ENCODE data around the gene IQSEC3. TPM values are rescaled to one million over a fixed set of nuclear protein-coding genes. Genes with fewer than 3 reads are reported as not detected.

Gene IQSEC3
- total and polyA plus RNA-seq, 10 of the 15 experiments (the other 5 are each of a cell fraction or from before 2014, with no cell fraction given), result not detected

DNA sequence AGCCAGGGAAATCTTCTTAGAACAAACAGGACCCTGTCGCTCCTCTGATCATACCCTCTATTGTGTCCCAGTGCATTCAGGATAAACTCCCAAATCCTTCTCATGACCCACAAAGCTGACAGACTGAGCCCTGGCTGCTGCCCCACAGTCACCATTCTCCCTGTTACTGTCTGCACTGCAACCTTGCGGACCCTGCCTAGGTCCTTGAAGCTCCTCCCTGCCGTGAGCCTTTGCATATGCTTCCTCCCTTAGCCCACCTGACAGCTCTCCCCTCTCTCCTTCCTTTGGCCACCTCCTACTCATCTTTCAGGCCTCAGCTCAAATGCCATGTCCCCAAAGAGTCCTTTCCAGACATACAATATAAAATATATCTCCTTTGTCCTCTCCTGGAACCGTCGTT lies 85.0 kb downstream of the IQSEC3 start:
- peaks cover 0 to 2% of the 10 kb centered on the region in 2 experiments; a peak in 3 of 4 replicates for H3K27me3 ChIP-seq (replicated peaks in 1 of 2; ENCODE audit: control insufficient read depth in 2 of 2, insufficient read depth in 2 of 2, low read length in 1 of 2)
- in situ Hi-C loops (cut with MboI) (no loop called here), intact Hi-C loops (cut with micrococcal nuclease; ENCODE audit: unreplicated experiment) (no loop called here)
- SMC1A ChIA-PET (ENCODE audit: uncharacterized antibody, unreplicated experiment), result no interaction called here
- H3K9ac ChIP-seq (ENCODE audit: control insufficient read depth, insufficient read depth, low read length), result no peak overlapping the region
- H3K4me1 ChIP-seq (ENCODE audit: control insufficient read depth, insufficient read depth, low read length), result no peaks in the 10 kb centered on the region
- H3K27ac ChIP-seq (ENCODE audit: control insufficient read depth, insufficient read depth), result no peak overlapping the region
- TF ChIP-seq NBN (IDR thresholded peaks at IDR 0.05) (no peak), PAX5 (IDR thresholded peaks at IDR 0.05; ENCODE audit: borderline replicate concordance, low read depth, low read length) (no peak), HDAC6 (IDR thresholded peaks at IDR 0.05; ENCODE audit: unreplicated experiment) (no peak), BMI1 (IDR thresholded peaks at IDR 0.05; ENCODE audit: borderline replicate concordance) (no peak), FOXK2 (IDR thresholded peaks at IDR 0.05) (no peak), SMAD1 (IDR thresholded peaks at IDR 0.05; ENCODE audit: low read depth, partially characterized antibody) (no peak), NR2F1 (conservative IDR thresholded peaks at IDR 0.05) (no peak), BACH1 (IDR thresholded peaks at IDR 0.05; ENCODE audit: borderline replicate concordance) (no peak), GABPA (IDR thresholded peaks at IDR 0.05; ENCODE audit: low read depth) (no peak)
- TF ChIP-seq, protein P1, sequence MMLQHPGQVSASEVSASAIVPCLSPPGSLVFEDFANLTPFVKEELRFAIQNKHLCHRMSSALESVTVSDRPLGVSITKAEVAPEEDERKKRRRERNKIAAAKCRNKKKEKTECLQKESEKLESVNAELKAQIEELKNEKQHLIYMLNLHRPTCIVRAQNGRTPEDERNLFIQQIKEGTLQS (IDR thresholded peaks at IDR 0.05; ENCODE audit: borderline replicate concordance, extremely low read depth, low read depth, low read length), result no peak
- TF ChIP-seq, protein P2, sequence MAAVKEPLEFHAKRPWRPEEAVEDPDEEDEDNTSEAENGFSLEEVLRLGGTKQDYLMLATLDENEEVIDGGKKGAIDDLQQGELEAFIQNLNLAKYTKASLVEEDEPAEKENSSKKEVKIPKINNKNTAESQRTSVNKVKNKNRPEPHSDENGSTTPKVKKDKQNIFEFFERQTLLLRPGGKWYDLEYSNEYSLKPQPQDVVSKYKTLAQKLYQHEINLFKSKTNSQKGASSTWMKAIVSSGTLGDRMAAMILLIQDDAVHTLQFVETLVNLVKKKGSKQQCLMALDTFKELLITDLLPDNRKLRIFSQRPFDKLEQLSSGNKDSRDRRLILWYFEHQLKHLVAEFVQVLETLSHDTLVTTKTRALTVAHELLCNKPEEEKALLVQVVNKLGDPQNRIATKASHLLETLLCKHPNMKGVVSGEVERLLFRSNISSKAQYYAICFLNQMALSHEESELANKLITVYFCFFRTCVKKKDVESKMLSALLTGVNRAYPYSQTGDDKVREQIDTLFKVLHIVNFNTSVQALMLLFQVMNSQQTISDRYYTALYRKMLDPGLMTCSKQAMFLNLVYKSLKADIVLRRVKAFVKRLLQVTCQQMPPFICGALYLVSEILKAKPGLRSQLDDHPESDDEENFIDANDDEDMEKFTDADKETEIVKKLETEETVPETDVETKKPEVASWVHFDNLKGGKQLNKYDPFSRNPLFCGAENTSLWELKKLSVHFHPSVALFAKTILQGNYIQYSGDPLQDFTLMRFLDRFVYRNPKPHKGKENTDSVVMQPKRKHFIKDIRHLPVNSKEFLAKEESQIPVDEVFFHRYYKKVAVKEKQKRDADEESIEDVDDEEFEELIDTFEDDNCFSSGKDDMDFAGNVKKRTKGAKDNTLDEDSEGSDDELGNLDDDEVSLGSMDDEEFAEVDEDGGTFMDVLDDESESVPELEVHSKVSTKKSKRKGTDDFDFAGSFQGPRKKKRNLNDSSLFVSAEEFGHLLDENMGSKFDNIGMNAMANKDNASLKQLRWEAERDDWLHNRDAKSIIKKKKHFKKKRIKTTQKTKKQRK (IDR thresholded peaks at IDR 0.05; ENCODE audit: low read depth, low read length), result no peak
- TF ChIP-seq, protein P3, sequence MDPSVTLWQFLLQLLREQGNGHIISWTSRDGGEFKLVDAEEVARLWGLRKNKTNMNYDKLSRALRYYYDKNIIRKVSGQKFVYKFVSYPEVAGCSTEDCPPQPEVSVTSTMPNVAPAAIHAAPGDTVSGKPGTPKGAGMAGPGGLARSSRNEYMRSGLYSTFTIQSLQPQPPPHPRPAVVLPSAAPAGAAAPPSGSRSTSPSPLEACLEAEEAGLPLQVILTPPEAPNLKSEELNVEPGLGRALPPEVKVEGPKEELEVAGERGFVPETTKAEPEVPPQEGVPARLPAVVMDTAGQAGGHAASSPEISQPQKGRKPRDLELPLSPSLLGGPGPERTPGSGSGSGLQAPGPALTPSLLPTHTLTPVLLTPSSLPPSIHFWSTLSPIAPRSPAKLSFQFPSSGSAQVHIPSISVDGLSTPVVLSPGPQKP (IDR thresholded peaks at IDR 0.05; ENCODE audit: low read depth, low read length), result no peak
- H3K79me2 ChIP-seq (ENCODE audit: control insufficient read depth, insufficient read depth, low read length), result no peaks in the 10 kb centered on the region
- no peak overlapping the region for H2AFZ ChIP-seq (ENCODE audit: control insufficient read depth, low read depth, low read length)
- RAD21 ChIA-PET (ENCODE audit: unreplicated experiment), result no interaction called here
- 14% methylated on average over 5 of the region's 5 CpGs for WGBS (ENCODE audit: insufficient coverage, insufficient replicate concordance, low lambda C conversion rate, missing lambda C conversion rate)
- CTCF ChIA-PET, result interaction anchor here (1.9 kb wide), 1 partner anchor 14 kb away, joined by 6 read pairs; no protein-coding TSS in a partner anchor
- no peaks in the 10 kb centered on the region for H3K9me3 ChIP-seq (replicated peaks; ENCODE audit: control insufficient read depth, insufficient read depth, low read length)
- H3K4me2 ChIP-seq (ENCODE audit: control insufficient read depth, insufficient read depth), result no peak overlapping the region
- no peaks in the 10 kb centered on the region for H4K20me1 ChIP-seq (ENCODE audit: control insufficient read depth, insufficient read depth)
- H3K4me3 ChIP-seq, result no peak overlapping the region
- POLR2A ChIA-PET, result no interaction called here
- DNase-seq (ENCODE audit: low read depth, low spot score), result no peak
- ATAC-seq, result no peak
- BruUV-seq (replicated peaks), result no TSS peak
- H3K36me3 ChIP-seq (ENCODE audit: control insufficient read depth in 2 of 2, insufficient read depth in 2 of 2, low read length in 1 of 2), result no peaks in the 10 kb centered on the region
- no peak for FAIRE-seq
